Chondrocyte (in vitro differentiated cells): ENCODE results near the gene UPB1. TPM values are rescaled to one million over a fixed set of nuclear protein-coding genes. Genes with fewer than 3 reads are reported as not detected.
A peak's percentile ranks its signal among the peaks of the same experiment; 100 is the strongest.
"Not testable (repeated sequence)": the region's sequence is repeated elsewhere in the genome, so short reads cannot be mapped to it uniquely, and the experiment has no call there.

ENCODE experiments used
- DNase-seq: peaks from one replicate; pipeline ENCODE4 v3.0.0; 2021; ENCODE audit warnings: mixed read lengths, low spot score
- H3K27ac Mint-ChIP-seq: one replicate; pipeline ENCODE4 v1.8.0; 2021; ENCODE audit warnings: mild to moderate bottlenecking, moderate library complexity, mixed read lengths; ENCODE audit not compliant: unreplicated experiment
- H3K27me3 Mint-ChIP-seq: 2 replicates; pipeline ENCODE4 v1.8.0; 2021; ENCODE audit warnings: low read depth, mixed read lengths
- H3K36me3 Mint-ChIP-seq: 2 replicates; pipeline ENCODE4 v1.8.0; 2021; ENCODE audit warnings: low read depth, mixed read lengths
- H3K4me1 Mint-ChIP-seq: 2 replicates; pipeline ENCODE4 v1.8.0; 2021; ENCODE audit warnings: low read depth, mild to moderate bottlenecking, mixed read lengths
- H3K4me3 Mint-ChIP-seq: one replicate; pipeline ENCODE4 v1.8.0; 2021; ENCODE audit warnings: mild to moderate bottlenecking, moderate library complexity, mixed read lengths; ENCODE audit not compliant: unreplicated experiment
- H3K9me3 Mint-ChIP-seq: 2 replicates; pipeline ENCODE4 v1.8.0; 2021; ENCODE audit warnings: low read depth, mixed read lengths
- total RNA-seq: library from RNA; stranded (reverse); gene quantifications from 3 replicates; pipeline ENCODE4 v1.2.1, GENCODE V29; 2021
- TF ChIP-seq, protein P1 (sequence below): fragments of 200-600 bp; sonication (generic); IDR thresholded peaks from 2 replicates; pipeline ENCODE4 v1.5.0; 2021; ENCODE audit warnings: antibody characterized with exemption, mild to moderate bottlenecking, moderate library complexity

Gene UPB1
- total RNA-seq, 1 donor from 2014 or later = 0.15 TPM

DNA sequence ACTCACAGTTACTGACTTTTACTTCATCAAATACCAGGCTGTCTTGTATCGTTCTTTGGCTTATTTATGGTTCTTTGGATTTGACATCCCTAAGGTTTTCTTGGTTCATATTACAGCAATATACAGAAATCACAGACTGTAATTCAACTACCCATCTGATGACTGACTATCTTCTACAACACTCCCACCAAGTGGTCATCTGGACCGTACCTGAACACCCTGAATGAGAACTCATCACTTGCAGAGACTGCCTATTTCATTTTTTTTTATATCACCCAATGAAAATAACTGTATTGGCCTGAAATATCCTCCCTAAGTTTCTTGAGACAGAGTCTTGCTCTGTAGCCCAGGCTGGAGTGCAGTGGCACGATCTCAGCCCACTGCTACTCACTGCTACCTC lies 9.5 kb upstream of the UPB1 start:
- TF ChIP-seq, protein P1, sequence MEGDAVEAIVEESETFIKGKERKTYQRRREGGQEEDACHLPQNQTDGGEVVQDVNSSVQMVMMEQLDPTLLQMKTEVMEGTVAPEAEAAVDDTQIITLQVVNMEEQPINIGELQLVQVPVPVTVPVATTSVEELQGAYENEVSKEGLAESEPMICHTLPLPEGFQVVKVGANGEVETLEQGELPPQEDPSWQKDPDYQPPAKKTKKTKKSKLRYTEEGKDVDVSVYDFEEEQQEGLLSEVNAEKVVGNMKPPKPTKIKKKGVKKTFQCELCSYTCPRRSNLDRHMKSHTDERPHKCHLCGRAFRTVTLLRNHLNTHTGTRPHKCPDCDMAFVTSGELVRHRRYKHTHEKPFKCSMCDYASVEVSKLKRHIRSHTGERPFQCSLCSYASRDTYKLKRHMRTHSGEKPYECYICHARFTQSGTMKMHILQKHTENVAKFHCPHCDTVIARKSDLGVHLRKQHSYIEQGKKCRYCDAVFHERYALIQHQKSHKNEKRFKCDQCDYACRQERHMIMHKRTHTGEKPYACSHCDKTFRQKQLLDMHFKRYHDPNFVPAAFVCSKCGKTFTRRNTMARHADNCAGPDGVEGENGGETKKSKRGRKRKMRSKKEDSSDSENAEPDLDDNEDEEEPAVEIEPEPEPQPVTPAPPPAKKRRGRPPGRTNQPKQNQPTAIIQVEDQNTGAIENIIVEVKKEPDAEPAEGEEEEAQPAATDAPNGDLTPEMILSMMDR = peak; percentile 69
- DNase-seq = no peak
- peaks cover 5% of the 10 kb centered on the region for H3K9me3 Mint-ChIP-seq
- peaks cover 56% of the 10 kb centered on the region for H3K4me1 Mint-ChIP-seq
- H3K4me3 Mint-ChIP-seq = no peak overlapping the region
- H3K27me3 Mint-ChIP-seq = no peaks in the 10 kb centered on the region
- peaks cover 2% of the 10 kb centered on the region for H3K36me3 Mint-ChIP-seq
- peak overlapping the region; percentile 37 for H3K27ac Mint-ChIP-seq

DNA sequence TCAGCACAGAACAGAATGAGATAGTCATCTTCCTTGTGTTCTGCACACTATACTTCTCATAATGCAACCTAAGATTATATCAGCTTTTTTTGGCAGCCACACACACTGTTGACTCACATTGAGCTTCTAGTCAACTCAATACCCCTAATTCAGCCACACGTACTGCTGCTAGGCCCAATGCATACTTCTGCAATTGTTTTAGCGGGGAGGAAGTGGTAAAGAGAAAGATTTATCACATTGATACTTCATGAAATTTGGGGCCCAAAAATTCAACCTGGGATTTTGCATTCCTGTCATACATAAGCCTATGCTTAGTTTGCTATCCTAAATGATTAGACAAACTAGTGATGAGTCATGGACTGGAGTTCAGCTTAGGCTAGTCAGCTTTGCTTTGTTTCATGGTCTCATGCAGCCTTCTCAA lies 8.6 kb upstream of the UPB1 start:
- Mint-ChIP-seq H3K36me3 (peaks cover 2% of the 10 kb centered on the region), H3K4me1 (peaks cover 48% of the 10 kb centered on the region), H3K9me3 (peaks cover 5% of the 10 kb centered on the region), H3K27me3 (no peaks in the 10 kb centered on the region), H3K27ac (peak overlapping the region; percentile 34), H3K4me3 (no peak overlapping the region)
- DNase-seq = no peak
- TF ChIP-seq, protein P1 = no peak

DNA sequence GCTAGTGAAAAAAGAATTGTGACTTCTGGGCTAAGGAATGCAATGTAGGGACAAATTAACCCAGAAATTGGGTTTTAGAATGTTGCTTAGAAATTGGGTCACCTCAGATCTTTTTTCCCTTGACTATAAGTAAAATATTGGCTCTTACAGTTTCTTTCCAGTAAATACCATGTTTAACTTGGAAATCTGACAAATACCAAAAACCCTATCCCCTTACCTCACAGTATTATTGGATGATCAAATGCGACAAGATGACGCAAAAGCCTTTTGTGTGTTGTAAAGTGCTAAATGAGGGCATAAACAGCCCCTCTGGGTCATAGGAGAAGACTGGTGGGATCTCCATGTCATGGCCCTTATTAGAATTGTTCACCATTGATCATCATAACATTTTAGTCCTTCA lies 6.1 kb upstream of the UPB1 start:
- H3K4me3 Mint-ChIP-seq = no peak overlapping the region
- H3K27ac Mint-ChIP-seq = no peak overlapping the region
- peaks cover 2% of the 10 kb centered on the region for H3K36me3 Mint-ChIP-seq
- TF ChIP-seq, protein P1 = no peak
- H3K27me3 Mint-ChIP-seq = peaks cover 9% of the 10 kb centered on the region
- peaks cover 27% of the 10 kb centered on the region for H3K4me1 Mint-ChIP-seq
- no peak for DNase-seq
- H3K9me3 Mint-ChIP-seq = peaks cover 5% of the 10 kb centered on the region

DNA sequence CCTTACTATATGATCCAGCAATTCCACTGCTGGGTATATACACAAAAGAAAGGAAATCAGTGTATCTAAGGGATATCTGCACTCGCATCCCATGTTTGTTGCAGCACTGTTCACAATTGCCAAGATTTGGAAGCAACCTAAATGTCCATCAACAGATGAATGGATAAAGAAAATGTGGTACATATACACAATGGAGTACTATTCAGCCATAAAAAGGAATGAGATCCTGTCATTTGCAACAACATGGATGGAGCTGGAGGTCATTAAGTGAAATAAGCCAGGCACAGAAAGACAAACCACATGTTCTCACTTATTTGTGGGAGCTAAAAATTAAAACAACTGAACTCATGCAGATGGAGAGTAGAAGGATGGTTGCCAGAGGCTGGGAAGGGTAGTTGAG lies 5.7 kb upstream of the UPB1 start:
- not testable (repeated sequence) for H3K4me3 Mint-ChIP-seq, H3K9me3 Mint-ChIP-seq, H3K36me3 Mint-ChIP-seq, H3K27ac Mint-ChIP-seq, DNase-seq
- H3K27me3 Mint-ChIP-seq = peaks cover 11% of the 10 kb centered on the region
- peaks cover 23% of the 10 kb centered on the region for H3K4me1 Mint-ChIP-seq

DNA sequence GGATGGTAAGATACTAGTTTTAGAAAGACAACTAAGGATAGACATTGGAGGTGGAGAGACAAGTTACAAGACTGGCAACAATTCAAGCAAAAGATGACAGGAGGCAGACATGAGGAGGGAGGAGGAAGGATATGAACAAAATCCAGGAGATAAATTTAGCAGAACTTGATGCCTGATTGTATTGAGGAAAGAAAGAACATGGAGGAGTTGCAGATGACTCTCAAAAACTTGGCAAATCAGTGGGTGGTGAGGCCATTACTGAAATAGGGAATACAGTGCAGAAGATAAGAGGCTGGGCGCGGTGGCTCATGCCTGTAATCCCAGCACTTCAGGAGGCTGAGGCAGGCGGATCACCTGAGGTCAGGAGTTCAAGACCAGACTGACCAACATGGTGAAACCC lies 2.7 kb upstream of the UPB1 start:
- Mint-ChIP-seq H3K9me3 (peaks cover 5% of the 10 kb centered on the region), H3K27me3 (peaks cover 13% of the 10 kb centered on the region), H3K36me3 (peaks cover 2% of the 10 kb centered on the region), H3K4me3 (no peak overlapping the region), H3K27ac (no peak overlapping the region), H3K4me1 (peaks cover 5% of the 10 kb centered on the region)
- no peak for DNase-seq
- TF ChIP-seq, protein P1 = no peak

DNA sequence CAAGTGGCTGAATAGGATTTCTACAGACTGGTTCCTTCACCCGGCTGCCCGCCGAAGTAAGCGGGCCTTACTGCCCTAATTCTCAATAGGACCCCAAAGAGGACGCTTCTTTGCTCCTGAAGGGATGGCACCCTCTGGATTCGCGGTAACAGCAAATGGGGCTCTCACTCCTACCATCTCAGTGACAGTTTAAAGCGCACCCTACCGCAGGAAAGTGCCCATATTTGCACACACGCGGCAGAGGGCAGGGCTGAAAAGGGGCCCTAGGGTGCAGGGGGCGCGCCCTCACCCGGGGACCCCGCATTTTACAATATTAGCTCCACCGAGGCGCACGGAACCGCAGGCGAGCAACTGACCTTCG lies 985 bp upstream of the UPB1 start:
- no peak overlapping the region for H3K27ac Mint-ChIP-seq
- peaks cover 5% of the 10 kb centered on the region for H3K9me3 Mint-ChIP-seq
- peaks cover 2% of the 10 kb centered on the region for H3K36me3 Mint-ChIP-seq
- H3K27me3 Mint-ChIP-seq = peaks cover 16% of the 10 kb centered on the region
- peaks cover under 1% of the 10 kb centered on the region for H3K4me1 Mint-ChIP-seq
- TF ChIP-seq, protein P1 = no peak
- H3K4me3 Mint-ChIP-seq = no peak overlapping the region
- DNase-seq = no peak
